CD4-positive, alpha-beta T cell (primary cell): ENCODE measurements around the gene CHAC2. TPM values are rescaled to one million over a fixed set of nuclear protein-coding genes. Genes with fewer than 3 reads are reported as not detected.
"Not testable (repeated sequence)": the region's sequence is repeated elsewhere in the genome, so short reads cannot be mapped to it uniquely, and the experiment has no call there.

Experiments
- ATAC-seq: fragments of 200-7000 bp; cut with Tn5 transposase; one replicate; pipeline ENCODE4 v1.10.0; 2022; ENCODE audit warnings: mild to moderate bottlenecking; ENCODE audit not compliant: poor library complexity
- CTCF ChIA-PET: fragments of 350-600 bp; sonication (Branson Sonifier 250); formaldehyde crosslinking; loops from one replicate; lab custom pipeline; 2021; ENCODE audit warnings: antibody characterized with exemption, inconsistent platforms; lab: Charles Lee
- POLR2A ChIA-PET: fragments of 350-600 bp; sonication (Branson Sonifier 250); formaldehyde crosslinking; loops from one replicate; lab custom pipeline; 2021; ENCODE audit warnings: antibody characterized with exemption, inconsistent platforms; lab: Charles Lee
- DNase-seq, 14 experiments: peaks; one replicate each; pipeline ENCODE4 v3.0.0-alpha.2; 2013 to 2020; ENCODE audit warnings: mixed read lengths in 2 of 14
- H3K27ac ChIP-seq, 2 donors: one replicate each; pipeline versions ENCODE4 v1.5.1 to v1.7.0; 2013; ENCODE audit warnings: low read length in 2 of 2, low read depth in 1 of 2, mild to moderate bottlenecking in 1 of 2
- H3K27me3 ChIP-seq, 2 experiments: 1 replicate in 1 of 2; 2 replicates in 1 of 2; pipeline versions ENCODE4 v1.6.1 to v1.7.0; 2013; ENCODE audit warnings: low read length in 2 of 2, control low read depth in 1 of 2, mild to moderate bottlenecking in 1 of 2, moderate library complexity in 1 of 2; ENCODE audit not compliant: insufficient read depth in 2 of 2, control insufficient read depth in 1 of 2
- H3K36me3 ChIP-seq: one replicate; pipeline ENCODE4 v1.6.1; 2013; ENCODE audit warnings: low read length, control low read depth; ENCODE audit not compliant: insufficient read depth
- H3K4me1 ChIP-seq: one replicate; pipeline ENCODE4 v1.6.1; 2013; ENCODE audit warnings: low read length, control low read depth; ENCODE audit not compliant: insufficient read depth
- H3K4me3 ChIP-seq: one replicate; pipeline ENCODE4 v1.5.1; 2013; ENCODE audit warnings: mild to moderate bottlenecking, low read length, moderate library complexity
- H3K9me3 ChIP-seq, 2 experiments: 1 replicate in 1 of 2; 2 replicates in 1 of 2; pipeline versions ENCODE4 v1.6.1 to v1.7.0; 2013; ENCODE audit warnings: low read length in 2 of 2, mild to moderate bottlenecking in 2 of 2, control low read depth in 1 of 2, moderate library complexity in 1 of 2; ENCODE audit not compliant: control insufficient read depth in 1 of 2, insufficient read depth in 1 of 2
- H3K27ac Mint-ChIP-seq: one replicate; pipeline ENCODE4 v1.8.0; 2020; ENCODE audit warnings: mixed read lengths
- H3K27me3 Mint-ChIP-seq: one replicate; pipeline ENCODE4 v1.8.0; 2021; ENCODE audit warnings: mixed read lengths
- H3K36me3 Mint-ChIP-seq: one replicate; pipeline ENCODE4 v1.8.0; 2021; ENCODE audit warnings: low read depth, mixed read lengths
- H3K4me1 Mint-ChIP-seq: one replicate; pipeline ENCODE4 v1.8.0; 2021; ENCODE audit warnings: low read depth, mixed read lengths
- H3K4me3 Mint-ChIP-seq: one replicate; pipeline ENCODE4 v1.8.0; 2020; ENCODE audit warnings: mild to moderate bottlenecking, mixed read lengths
- H3K9me3 Mint-ChIP-seq: one replicate; pipeline ENCODE4 v1.8.0; 2020; ENCODE audit warnings: mixed read lengths
- intact Hi-C, 2 experiments: fragments of 100-400 bp; cut with DNase I in 1 of 2; cut with micrococcal nuclease in 1 of 2; formaldehyde crosslinking; loops; one replicate each; pipeline versions ENCODE4 v1.15.1 to v1.9.0; 2023 to 2025; cut with DNase I, micrococcal nuclease
- total RNA-seq, 174 experiments: library from RNA in 2 of 174; stranded (reverse) in 2 of 174; gene quantifications; one replicate each; pipeline ENCODE4 v1.2.3 and lab custom pipeline; 2021 to 2026
- TF ChIP-seq, protein P1 (sequence below): fragments of 200-600 bp; IDR thresholded peaks from one replicate; pipeline ENCODE4 v1.8.0; 2022; ENCODE audit warnings: antibody characterized with exemption, mild to moderate bottlenecking

The CHAC2 gene
- total RNA-seq, 2 experiments from 2014 or later: 0.47 to 0.85 TPM

DNA sequence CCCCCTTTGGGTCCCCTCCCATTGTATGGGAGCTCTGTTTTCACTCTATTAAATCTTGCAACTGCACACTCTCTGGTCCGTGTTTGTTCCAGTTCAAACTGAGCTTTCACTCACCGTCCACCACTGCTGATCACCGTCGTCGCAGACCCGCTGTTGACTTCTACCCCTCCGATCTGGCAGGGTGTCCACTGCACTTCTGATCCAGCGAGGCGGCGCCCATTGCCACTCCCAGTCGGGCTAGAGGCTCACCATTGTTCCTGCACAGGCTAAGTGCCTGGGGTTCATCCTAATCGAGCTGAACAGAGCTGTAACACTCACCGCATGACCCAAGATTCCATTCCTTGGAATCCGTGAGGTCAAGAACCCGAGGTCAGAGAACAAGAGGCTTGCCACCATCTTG is 11.0 kb upstream of the CHAC2 start:
- H3K4me1 Mint-ChIP-seq: no peaks in the 10 kb centered on the region
- no peaks in the 10 kb centered on the region for H3K27me3 ChIP-seq
- peaks cover 53% of the 10 kb centered on the region for H3K36me3 Mint-ChIP-seq
- ATAC-seq (no peak), DNase-seq (no peak)
- H3K27ac Mint-ChIP-seq: no peak overlapping the region
- CTCF ChIA-PET: no interaction called here
- no peaks in the 10 kb centered on the region for H3K4me1 ChIP-seq
- peaks cover 11% of the 10 kb centered on the region for H3K36me3 ChIP-seq
- intact Hi-C loops: no loop called here
- POLR2A ChIA-PET: interaction anchor here (0.6 to 0.9 kb wide), 2 partner anchors 20 to 28 kb away, joined by 3 to 4 read pairs; no protein-coding TSS in a partner anchor
- no peak overlapping the region for H3K4me3 Mint-ChIP-seq
- H3K27ac ChIP-seq: no peak overlapping the region
- H3K9me3 Mint-ChIP-seq: no peaks in the 10 kb centered on the region
- TF ChIP-seq, protein P1, sequence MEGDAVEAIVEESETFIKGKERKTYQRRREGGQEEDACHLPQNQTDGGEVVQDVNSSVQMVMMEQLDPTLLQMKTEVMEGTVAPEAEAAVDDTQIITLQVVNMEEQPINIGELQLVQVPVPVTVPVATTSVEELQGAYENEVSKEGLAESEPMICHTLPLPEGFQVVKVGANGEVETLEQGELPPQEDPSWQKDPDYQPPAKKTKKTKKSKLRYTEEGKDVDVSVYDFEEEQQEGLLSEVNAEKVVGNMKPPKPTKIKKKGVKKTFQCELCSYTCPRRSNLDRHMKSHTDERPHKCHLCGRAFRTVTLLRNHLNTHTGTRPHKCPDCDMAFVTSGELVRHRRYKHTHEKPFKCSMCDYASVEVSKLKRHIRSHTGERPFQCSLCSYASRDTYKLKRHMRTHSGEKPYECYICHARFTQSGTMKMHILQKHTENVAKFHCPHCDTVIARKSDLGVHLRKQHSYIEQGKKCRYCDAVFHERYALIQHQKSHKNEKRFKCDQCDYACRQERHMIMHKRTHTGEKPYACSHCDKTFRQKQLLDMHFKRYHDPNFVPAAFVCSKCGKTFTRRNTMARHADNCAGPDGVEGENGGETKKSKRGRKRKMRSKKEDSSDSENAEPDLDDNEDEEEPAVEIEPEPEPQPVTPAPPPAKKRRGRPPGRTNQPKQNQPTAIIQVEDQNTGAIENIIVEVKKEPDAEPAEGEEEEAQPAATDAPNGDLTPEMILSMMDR: no peak
- H3K4me3 ChIP-seq: no peak overlapping the region
- no peaks in the 10 kb centered on the region for H3K9me3 ChIP-seq
- H3K27me3 Mint-ChIP-seq: no peaks in the 10 kb centered on the region

DNA sequence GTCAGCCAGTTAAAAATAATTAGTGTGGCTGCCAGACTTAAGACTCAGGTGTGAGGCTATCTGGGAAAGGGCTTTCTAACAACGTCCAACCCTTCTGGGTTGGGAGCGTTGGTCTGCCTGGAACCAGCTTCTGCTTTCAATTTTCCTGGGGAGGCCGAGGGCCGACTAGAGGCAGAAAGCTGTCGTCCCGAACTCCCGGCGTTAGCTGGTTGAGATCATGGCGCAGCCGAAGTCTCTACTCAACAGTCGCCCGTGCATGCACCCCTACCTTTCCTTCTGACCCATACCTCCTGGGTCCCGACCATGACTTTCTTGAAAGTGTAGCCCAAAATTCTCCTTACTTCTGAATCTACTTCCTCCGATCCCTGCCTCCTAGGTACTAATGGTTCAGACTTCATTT is 10.4 kb upstream of the CHAC2 start:
- H3K9me3 Mint-ChIP-seq, H3K4me1 ChIP-seq, H3K27me3 Mint-ChIP-seq, H3K27me3 ChIP-seq, H3K27ac ChIP-seq, CTCF ChIA-PET, H3K27ac Mint-ChIP-seq, ATAC-seq, intact Hi-C loops, DNase-seq, H3K4me1 Mint-ChIP-seq, H3K4me3 Mint-ChIP-seq, H3K4me3 ChIP-seq, POLR2A ChIA-PET, H3K9me3 ChIP-seq: not testable (repeated sequence)
- H3K36me3 Mint-ChIP-seq: peaks cover 58% of the 10 kb centered on the region
- peaks cover 16% of the 10 kb centered on the region for H3K36me3 ChIP-seq

DNA sequence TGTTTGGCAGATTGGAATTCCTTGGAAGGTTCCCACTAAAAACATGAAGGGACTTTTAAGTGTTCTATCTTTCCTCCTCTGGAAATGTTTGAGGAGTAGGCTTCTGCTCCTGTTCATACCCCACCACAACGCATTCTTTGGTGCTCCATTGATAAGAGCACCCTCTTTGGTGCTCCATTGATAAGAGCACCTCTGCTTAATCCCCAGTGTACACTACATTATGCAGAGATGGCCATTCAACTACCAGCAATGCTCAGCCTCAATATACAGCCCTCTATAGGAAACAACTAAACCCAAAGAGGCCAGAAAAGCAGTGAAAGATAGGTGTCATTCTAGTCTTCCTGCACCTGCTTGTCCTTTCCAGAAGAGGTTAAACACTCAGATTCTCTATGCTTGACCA is 1.8 kb upstream of the CHAC2 start:
- Histone ChIP-seq H3K27me3 (no peaks in the 10 kb centered on the region), H3K36me3 (peaks cover 18% of the 10 kb centered on the region), H3K27ac (no peak overlapping the region), H3K4me3 (no peak overlapping the region), H3K9me3 (no peaks in the 10 kb centered on the region), H3K4me1 (peaks cover 13% of the 10 kb centered on the region)
- no peaks in the 10 kb centered on the region for H3K9me3 Mint-ChIP-seq
- peak overlapping the region; percentile 81 for H3K4me3 Mint-ChIP-seq
- POLR2A ChIA-PET: no interaction called here
- intact Hi-C loops: loop anchor here in 1 of 2 experiments (10.0 kb wide), 2 partner anchors 349 to 1649 kb away; partner anchors contain the start of genes ACYP2 and CCDC88A
- CTCF ChIA-PET: no interaction called here
- H3K36me3 Mint-ChIP-seq: peaks cover 57% of the 10 kb centered on the region
- no peaks in the 10 kb centered on the region for H3K27me3 Mint-ChIP-seq
- no peak for ATAC-seq
- no peak for DNase-seq
- no peak overlapping the region for H3K27ac Mint-ChIP-seq
- TF ChIP-seq, protein P1: no peak
- H3K4me1 Mint-ChIP-seq: peaks cover 34% of the 10 kb centered on the region

DNA sequence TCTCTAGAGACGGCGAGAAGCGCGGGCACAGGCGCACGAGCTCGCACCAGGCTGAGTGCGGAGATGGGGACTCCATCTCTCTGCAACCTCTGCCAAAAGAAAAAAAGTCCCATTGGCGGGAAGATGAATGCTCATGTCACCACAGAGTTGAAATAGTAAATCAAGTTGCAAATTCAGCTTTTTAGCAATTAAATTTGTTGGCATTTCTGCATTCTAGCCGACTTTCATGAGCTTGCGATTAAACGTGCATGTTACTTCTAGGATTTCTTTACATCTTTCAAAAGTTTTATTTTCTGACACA is 588 bp downstream of the CHAC2 start:
- DNase-seq: peak in 1 of 14 experiments; percentile 57
- Mint-ChIP-seq H3K4me3 (peak overlapping the region; percentile 95), H3K4me1 (peaks cover 41% of the 10 kb centered on the region), H3K27ac (peak overlapping the region; percentile 91), H3K36me3 (peaks cover 39% of the 10 kb centered on the region), H3K9me3 (no peaks in the 10 kb centered on the region), H3K27me3 (no peaks in the 10 kb centered on the region)
- no peak for ATAC-seq
- TF ChIP-seq, protein P1: no peak
- H3K9me3 ChIP-seq: no peaks in the 10 kb centered on the region
- ChIA-PET POLR2A (interaction anchor here (0.8 to 3.9 kb wide), 10 partner anchors 8 to 1850 kb away, joined by 3 to 82 read pairs (median 6); partner anchors contain the start of genes ACYP2, ASB3, CLHC1 and ERLEC1), CTCF (interaction anchor here (0.7 to 3.2 kb wide), 3 partner anchors 11 to 19 kb away, joined by 3 to 18 read pairs (median 3); partner anchors contain the start of genes ASB3 and ERLEC1)
- H3K4me3 ChIP-seq: peak overlapping the region; percentile 77
- H3K27me3 ChIP-seq: no peaks in the 10 kb centered on the region
- intact Hi-C loops: loop anchor here in 1 of 2 experiments (10.0 kb wide), 2 partner anchors 347 to 1647 kb away; partner anchors contain the start of genes ACYP2 and CCDC88A
- H3K27ac ChIP-seq: peak overlapping the region; percentile 75 to 83
- peaks cover 13% of the 10 kb centered on the region for H3K4me1 ChIP-seq
- H3K36me3 ChIP-seq: peaks cover 4% of the 10 kb centered on the region
